NCI-H128 (cell line): ENCODE results near the gene LPP.

Experiments
- DNase-seq: peaks from one replicate; lab custom pipeline; 2025; ENCODE audit not compliant: unreplicated experiment; lab: John Stamatoyannopoulos, UW

The LPP gene

DNA sequence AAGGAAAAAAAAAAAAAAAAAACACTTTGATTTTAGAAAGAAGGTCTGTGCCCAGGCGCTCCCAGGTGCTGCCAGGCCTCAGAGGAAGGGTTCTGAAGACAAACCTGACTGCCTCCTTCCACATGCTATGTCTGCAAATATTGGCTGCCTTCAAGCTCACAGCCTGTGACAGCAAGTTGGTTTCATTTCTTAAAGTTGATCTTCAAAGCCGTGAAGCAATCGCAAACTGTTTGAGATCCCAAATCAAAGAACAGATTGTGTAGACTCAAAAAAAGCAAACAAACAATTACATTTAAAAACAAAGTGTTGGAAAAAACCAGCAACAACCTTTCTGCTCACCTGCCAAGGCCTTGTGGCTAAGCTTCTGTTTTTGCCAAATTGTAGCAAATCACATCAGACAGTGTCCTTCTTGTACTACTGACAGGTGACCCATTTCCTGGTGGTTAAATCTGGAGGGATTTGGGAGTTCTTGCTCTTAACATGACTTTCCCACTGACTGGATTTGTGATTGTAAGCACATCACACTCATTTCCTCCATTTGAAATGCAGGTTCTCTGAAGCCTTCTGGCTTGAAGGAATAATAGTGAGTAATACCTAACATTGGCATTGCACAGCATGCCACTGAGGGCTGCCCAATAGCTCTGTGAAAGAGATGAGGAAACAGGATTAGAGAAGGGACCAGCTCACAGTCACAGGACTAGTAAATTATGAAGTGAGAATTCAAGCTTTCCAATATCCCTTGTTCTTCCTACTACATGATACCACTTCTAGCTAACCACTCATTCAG, 502.4 kb downstream of the LPP start:
- DNase-seq = no peak

DNA sequence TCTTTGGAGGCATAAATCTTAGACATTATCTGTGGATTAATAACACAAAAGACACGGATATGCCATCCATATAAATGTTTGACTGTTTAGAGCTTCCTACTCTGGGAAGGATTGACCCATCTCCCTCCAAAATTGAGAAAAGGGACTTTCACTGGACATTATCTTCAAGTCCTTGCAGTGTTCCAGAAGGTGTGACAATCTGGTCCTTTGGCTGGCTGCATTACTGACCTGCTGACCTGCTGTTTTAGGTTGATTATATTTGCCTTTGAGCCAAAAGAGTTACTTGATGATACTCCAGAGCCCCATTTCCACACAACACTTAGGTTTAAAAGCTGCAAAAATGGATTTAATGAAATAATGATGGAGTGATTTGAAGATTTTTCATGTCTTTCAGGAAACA, 504.6 kb downstream of the LPP start:
- DNase-seq = no peak

DNA sequence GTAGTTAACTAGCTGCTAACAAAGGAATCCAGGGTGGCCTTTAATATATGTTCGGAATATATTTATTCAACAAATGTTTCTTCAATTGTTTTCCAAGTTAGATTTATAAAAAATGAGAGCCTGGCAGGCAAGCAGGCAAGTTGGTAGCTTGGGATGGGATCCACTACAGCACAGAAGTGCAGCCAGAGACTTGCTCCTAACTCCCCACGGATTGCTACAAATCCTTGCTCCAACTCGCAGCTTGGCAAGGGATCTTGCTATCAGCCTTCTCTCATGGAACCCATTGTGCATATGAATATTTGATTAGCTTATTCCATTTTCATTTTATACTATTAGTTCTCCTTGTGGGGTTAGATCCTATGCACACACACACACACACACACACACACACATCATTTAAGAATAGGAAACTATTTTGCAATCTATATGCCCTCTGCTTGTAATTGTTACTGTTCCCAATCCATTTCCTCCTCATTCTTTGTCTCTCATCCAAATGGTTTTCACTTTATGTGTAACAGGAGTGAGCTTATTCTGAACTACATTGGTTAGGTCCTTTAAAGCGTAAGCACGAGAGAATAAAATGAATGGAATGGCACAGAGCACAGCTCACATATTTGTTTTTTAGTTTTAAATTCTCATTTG, 505.6 kb downstream of the LPP start:
- no peak for DNase-seq

DNA sequence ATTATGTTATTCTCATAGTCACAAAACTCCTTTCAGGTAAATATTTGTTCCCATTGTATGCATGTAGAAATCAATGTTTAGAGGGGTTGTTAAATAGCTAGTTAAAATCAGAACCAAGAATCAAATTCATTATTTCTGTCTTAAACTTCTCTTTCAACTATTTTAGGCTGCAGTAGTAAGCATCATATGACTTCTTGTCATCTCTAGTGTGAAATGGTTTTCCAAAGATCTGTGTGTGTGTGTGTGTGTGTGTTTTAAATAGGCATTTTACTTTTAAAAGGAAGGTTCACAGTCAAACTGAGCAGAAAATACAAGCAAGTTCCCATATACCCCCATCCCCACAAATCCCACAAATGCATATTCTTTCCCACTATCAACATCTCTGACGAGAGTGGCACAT, 506.5 kb downstream of the LPP start:
- no peak for DNase-seq

DNA sequence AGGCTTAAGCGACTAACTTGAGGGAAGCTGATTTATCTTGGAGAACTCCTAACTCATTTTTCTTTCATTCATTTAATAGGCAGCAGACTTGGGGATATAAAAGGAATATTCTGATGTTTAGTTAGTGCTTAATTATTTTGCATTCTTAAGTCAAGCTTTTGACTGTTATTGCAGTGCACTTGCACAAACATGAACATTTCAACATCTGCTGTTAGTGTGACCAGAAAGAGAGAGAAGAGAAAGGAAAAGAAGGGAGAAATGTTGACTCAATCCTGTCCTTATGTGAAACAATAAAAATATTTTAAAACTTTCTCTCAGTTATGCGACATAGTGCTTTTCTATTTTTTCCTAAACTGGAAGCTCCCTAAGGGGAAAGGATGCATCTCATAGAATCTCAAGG, 507.8 kb downstream of the LPP start:
- DNase-seq = no peak

DNA sequence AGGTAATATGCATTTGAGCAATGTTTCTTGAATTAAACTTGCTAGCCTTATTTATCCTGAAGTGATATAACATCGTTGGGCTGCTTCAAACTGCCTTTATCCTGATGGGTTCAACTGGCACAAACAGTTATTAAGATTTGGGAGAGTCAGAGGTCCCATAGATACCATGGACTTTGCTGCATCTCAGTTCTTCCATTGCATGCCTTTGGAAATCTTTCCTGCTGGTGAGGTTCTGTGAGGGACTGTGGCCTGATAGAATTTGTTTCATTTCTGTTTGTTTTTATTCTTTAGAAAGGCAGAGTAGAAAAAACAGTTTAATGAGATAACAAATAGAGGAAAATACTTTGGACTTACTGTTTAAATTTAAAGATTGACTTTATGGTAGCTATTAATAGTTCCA, 508.3 kb downstream of the LPP start:
- DNase-seq = no peak

- DNase-seq = no peak
These were observed 508.8 kb downstream of the LPP start for GRCh38 chr3:188662795-188663194.

GRCh38 chr3:188663839-188664238, 509.9 kb downstream of the LPP start:
- DNase-seq = no peak

- DNase-seq = no peak
These were observed 510.8 kb downstream of the LPP start for GRCh38 chr3:188664795-188665194.

GRCh38 chr3:188667926-188668325, 514.0 kb downstream of the LPP start:
- no peak for DNase-seq

DNA sequence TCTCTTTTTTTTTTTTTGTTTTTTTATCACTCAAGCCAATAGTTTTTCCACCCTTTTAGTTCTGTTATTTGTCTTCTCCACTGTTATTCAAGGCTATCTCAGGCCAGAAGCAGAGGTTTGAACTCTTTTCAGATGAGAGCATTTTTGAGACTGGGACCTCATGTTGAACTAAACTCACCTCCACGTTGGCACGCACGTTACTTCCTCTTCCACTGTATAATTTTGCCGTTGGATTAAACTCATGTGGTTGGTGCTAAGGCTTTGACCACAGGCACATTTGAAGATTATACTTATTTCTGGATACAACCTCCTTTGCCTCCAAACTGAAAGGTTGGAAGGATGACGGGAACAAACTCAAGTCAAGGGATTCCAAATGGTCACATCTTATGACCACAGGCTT, 516.5 kb downstream of the LPP start:
- no peak for DNase-seq

DNA sequence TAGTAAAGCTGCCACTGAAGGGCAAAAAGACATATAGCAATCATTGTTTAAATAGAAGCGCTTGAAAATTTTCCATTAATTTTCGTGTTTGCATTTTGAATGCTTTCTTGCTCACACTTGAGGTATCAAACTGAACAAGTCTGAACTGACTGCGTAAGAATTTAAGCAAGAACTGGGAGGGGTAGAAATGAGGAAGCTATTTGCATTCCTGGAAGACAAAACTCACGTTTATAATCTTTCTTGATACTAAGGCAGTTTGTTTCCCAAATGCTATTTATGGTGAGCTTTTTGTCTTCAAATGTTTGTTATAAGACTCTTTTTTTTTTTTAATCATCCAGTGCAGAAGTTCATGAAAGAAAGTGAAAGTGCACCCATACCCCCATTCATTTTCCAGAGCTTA, 518.0 kb downstream of the LPP start:
- no peak for DNase-seq

GRCh38 chr3:188672840-188673239, 518.9 kb downstream of the LPP start:
- no peak for DNase-seq

DNA sequence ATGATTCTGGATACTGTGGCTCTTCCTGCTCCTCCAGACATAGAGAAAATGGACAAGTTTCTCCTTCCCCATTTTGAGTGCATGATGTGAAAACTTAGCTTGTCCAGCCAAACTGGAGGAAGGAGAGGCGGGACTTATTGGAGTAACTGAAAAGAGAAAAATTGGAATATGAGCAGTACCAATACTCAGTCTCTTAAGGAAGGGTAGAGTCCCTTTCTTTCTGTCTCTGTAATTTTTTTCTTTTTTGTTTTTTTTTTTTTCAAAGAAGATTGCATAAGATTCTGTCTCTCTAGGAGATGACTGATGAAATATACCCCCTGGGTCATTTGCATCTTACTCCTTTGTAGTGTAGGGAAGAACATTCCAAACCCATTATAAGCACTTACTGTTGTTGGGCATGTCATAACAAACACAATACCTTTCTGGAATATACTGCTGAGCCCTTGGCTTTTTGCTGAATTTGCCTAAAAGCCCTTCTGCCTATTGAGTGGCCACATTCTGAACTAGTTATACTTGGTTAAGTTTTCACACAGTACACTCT, 519.8 kb downstream of the LPP start:
- DNase-seq = no peak

GRCh38 chr3:188674595-188674994, 520.6 kb downstream of the LPP start:
- DNase-seq = no peak

- DNase-seq = no peak
These were observed 523.4 kb downstream of the LPP start for GRCh38 chr3:188677344-188677743.

DNA sequence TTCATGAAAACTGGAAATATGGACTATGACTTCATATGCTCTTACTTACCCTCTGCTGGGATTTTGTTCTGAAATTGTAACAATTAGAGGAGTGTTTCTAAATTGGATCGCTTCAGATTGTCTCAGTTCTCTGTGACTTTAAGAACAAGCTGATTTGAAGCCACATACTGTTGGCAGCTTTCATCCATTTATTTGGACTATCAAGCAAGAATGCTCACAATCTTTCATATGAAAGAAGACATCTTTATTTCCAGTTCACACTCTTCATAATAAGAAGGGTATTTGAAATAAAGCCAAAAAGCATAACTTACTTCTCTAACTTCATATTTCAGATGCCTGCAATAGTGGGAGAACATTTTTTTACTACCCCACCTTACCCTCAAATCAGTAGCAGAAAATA, 526.2 kb downstream of the LPP start:
- DNase-seq = no peak

GRCh38 chr3:188680605-188681004, 526.6 kb downstream of the LPP start:
- no peak for DNase-seq

- DNase-seq = no peak
These were observed 528.4 kb downstream of the LPP start for GRCh38 chr3:188682316-188682715.

DNA sequence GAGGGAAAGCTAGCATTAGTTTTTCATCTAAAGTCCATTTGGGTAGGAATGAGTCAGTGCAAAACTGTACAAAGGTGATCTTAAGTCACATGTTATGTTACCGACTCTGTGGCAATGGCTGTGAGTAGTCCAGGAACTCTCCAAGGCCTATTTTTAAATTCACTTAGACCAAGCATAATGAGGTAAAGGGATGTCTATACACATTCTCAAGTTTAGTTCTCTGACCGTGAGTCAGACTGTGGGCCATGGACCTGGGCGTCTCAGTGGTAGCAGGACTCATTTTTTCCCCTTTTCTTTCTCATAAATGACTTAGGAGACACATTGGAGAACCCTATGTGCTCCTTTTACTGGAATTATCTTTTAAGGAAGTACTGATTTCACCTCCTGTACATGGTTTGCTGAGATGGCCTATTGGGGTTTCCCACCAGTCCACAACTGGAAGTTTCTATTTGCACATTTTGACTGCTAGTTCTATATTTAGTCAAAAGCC, 529.1 kb downstream of the LPP start:
- no peak for DNase-seq

GRCh38 chr3:188684276-188684675, 530.3 kb downstream of the LPP start:
- DNase-seq = no peak

- no peak for DNase-seq
These were observed 531.8 kb downstream of the LPP start for GRCh38 chr3:188685789-188686188.
